ENCODE measurements around the gene CACNA2D2. TPM values are rescaled to one million over a fixed set of nuclear protein-coding genes. Genes with fewer than 3 reads are reported as not detected.

CACNA2D2 gene
- total and polyA plus RNA-seq, 2 of the 13 experiments (the other 11 are each of a cell fraction or from before 2014, with no cell fraction given) = not detected

- TF ChIP-seq, protein P1, sequence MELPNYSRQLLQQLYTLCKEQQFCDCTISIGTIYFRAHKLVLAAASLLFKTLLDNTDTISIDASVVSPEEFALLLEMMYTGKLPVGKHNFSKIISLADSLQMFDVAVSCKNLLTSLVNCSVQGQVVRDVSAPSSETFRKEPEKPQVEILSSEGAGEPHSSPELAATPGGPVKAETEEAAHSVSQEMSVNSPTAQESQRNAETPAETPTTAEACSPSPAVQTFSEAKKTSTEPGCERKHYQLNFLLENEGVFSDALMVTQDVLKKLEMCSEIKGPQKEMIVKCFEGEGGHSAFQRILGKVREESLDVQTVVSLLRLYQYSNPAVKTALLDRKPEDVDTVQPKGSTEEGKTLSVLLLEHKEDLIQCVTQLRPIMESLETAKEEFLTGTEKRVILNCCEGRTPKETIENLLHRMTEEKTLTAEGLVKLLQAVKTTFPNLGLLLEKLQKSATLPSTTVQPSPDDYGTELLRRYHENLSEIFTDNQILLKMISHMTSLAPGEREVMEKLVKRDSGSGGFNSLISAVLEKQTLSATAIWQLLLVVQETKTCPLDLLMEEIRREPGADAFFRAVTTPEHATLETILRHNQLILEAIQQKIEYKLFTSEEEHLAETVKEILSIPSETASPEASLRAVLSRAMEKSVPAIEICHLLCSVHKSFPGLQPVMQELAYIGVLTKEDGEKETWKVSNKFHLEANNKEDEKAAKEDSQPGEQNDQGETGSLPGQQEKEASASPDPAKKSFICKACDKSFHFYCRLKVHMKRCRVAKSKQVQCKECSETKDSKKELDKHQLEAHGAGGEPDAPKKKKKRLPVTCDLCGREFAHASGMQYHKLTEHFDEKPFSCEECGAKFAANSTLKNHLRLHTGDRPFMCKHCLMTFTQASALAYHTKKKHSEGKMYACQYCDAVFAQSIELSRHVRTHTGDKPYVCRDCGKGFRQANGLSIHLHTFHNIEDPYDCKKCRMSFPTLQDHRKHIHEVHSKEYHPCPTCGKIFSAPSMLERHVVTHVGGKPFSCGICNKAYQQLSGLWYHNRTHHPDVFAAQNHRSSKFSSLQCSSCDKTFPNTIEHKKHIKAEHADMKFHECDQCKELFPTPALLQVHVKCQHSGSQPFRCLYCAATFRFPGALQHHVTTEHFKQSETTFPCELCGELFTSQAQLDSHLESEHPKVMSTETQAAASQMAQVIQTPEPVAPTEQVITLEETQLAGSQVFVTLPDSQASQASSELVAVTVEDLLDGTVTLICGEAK (IDR thresholded peaks at IDR 0.05) = no peak
- TF ChIP-seq, protein P1 (CRISPR knock-in tag; IDR thresholded peaks at IDR 0.05) = no peak
- TF ChIP-seq ZNF326 (CRISPR knock-in tag; IDR thresholded peaks at IDR 0.05; ENCODE audit: borderline replicate concordance) (no peak), GTF3A (CRISPR knock-in tag; conservative IDR thresholded peaks at IDR 0.05) (no peak), ZNF562 (CRISPR knock-in tag; IDR thresholded peaks at IDR 0.05; ENCODE audit: borderline replicate concordance) (no peak), MAZ (IDR thresholded peaks at IDR 0.05; ENCODE audit: borderline replicate concordance, low read depth, low read length) (no peak), MAZ (CRISPR knock-in tag; IDR thresholded peaks at IDR 0.05; ENCODE audit: low read depth) (no peak), ZNF3 (CRISPR knock-in tag; IDR thresholded peaks at IDR 0.05) (no peak), ONECUT2 (CRISPR knock-in tag; IDR thresholded peaks at IDR 0.05) (no peak), ZNF44 (CRISPR knock-in tag; IDR thresholded peaks at IDR 0.05) (no peak), ZSCAN22 (CRISPR knock-in tag; IDR thresholded peaks at IDR 0.05) (no peak), KLF15 (CRISPR knock-in tag; IDR thresholded peaks at IDR 0.05; ENCODE audit: borderline replicate concordance) (no peak), THRA (CRISPR knock-in tag; IDR thresholded peaks at IDR 0.05; ENCODE audit: borderline replicate concordance) (no peak), ARNT2 (CRISPR knock-in tag; IDR thresholded peaks at IDR 0.05; ENCODE audit: low read depth) (no peak), AKAP8 (CRISPR knock-in tag; IDR thresholded peaks at IDR 0.05) (no peak), SRF (IDR thresholded peaks at IDR 0.05; ENCODE audit: low read depth, low read length) (no peak)
Measured at GRCh38 chr3:50331364-50331907, 172.0 kb downstream of the CACNA2D2 start (continued).

All from HepG2 (cell line).